ACC112 (cell line): ENCODE measurements around the gene RIPK1.
A peak's percentile ranks its signal among the peaks of the same experiment; 100 is the strongest.
"Not testable (repeated sequence)": the region's sequence is repeated elsewhere in the genome, so short reads cannot be mapped to it uniquely, and the experiment has no call there.

Experiments used
- H2AFZ ChIP-seq: fragments of 200-600 bp; sonication (generic); one replicate; pipeline ENCODE4 v1.6.0; 2017; ENCODE audit warnings: antibody characterized with exemption, low read length; ENCODE audit not compliant: unreplicated experiment
- H3K27ac ChIP-seq: fragments of 200-600 bp; sonication (generic); 2 replicates; pipeline ENCODE4 v1.5.1; 2014; ENCODE audit warnings: low read depth, mild to moderate bottlenecking, antibody characterized with exemption, low read length, moderate library complexity
- H3K27me3 ChIP-seq: fragments of 200-600 bp; sonication (generic); 2 replicates; pipeline ENCODE4 v1.6.1; 2014; ENCODE audit warnings: mild to moderate bottlenecking, antibody characterized with exemption, low read length, moderate library complexity, mixed read lengths; ENCODE audit not compliant: insufficient read depth
- H3K36me3 ChIP-seq: fragments of 200-600 bp; sonication (generic); 2 replicates; pipeline ENCODE4 v1.6.1; 2016; ENCODE audit warnings: mild to moderate bottlenecking, antibody characterized with exemption, low read length, moderate library complexity, mixed read lengths; ENCODE audit not compliant: insufficient read depth
- H3K4me1 ChIP-seq: fragments of 200-600 bp; sonication (generic); one replicate; pipeline ENCODE4 v1.6.1; 2016; ENCODE audit warnings: low read length, mixed read lengths; ENCODE audit not compliant: insufficient read depth, unreplicated experiment, control insufficient read depth
- H3K4me3 ChIP-seq: fragments of 200-600 bp; sonication (generic); 2 replicates; pipeline ENCODE4 v1.5.1; 2014; ENCODE audit warnings: mild to moderate bottlenecking, low read depth, low read length
- H3K79me2 ChIP-seq: fragments of 200-600 bp; sonication (generic); one replicate; pipeline ENCODE4 v1.6.0; 2016; ENCODE audit warnings: low read length; ENCODE audit not compliant: control insufficient read depth, unreplicated experiment, insufficient read depth

RIPK1 gene

DNA sequence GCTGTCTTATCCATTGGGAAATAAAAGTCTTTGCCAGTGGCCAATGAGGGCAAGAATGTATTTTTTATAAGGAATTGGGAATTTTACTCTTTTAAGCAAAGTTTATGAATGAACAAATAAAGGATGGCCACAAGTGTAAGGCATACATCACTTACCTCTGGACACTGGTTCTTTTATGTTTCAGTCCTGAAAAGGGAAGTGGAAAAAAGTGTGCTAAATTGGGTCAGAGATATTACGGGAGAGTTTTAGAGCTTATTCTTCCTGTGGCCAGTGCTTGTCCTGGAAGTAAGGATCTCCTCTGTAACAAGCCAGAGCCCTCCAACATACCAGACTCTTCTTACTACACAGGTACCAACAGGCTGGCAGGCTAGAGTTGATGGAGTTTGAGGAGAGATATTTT, 22.5 kb upstream of the RIPK1 start:
- Histone ChIP-seq H3K36me3 (no peaks in the 10 kb centered on the region), H3K4me1 (no peaks in the 10 kb centered on the region), H2AFZ (no peak overlapping the region), H3K79me2 (no peaks in the 10 kb centered on the region), H3K27me3 (no peaks in the 10 kb centered on the region), H3K4me3 (no peak overlapping the region), H3K27ac (no peak overlapping the region)

DNA sequence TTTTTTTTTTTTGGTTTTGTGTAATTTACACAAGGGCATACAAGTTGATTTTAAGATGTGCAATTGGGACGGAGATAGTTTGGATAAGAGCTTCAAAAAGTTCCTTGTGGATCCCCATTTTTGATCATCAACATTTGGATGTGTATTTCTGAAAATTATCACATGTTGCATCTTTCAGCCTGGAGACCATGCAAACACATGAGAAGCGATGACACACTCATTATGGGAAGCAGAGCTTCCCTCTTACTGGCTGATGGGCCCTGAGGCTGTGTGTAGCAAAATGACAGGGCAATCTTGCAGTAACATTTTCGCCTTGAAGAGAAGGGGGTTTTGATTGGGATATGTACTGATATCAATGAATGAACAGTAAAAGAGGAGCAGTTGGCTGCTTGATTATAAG, 22.0 kb upstream of the RIPK1 start:
- Histone ChIP-seq H3K27ac (no peak overlapping the region), H3K4me3 (no peak overlapping the region), H3K36me3 (no peaks in the 10 kb centered on the region), H3K79me2 (no peaks in the 10 kb centered on the region), H2AFZ (no peak overlapping the region), H3K4me1 (no peaks in the 10 kb centered on the region), H3K27me3 (no peaks in the 10 kb centered on the region)

GRCh38 chr6:3048009-3048408, 20.3 kb upstream of the RIPK1 start:
- not testable (repeated sequence) for H2AFZ ChIP-seq, H3K79me2 ChIP-seq, H3K27me3 ChIP-seq

DNA sequence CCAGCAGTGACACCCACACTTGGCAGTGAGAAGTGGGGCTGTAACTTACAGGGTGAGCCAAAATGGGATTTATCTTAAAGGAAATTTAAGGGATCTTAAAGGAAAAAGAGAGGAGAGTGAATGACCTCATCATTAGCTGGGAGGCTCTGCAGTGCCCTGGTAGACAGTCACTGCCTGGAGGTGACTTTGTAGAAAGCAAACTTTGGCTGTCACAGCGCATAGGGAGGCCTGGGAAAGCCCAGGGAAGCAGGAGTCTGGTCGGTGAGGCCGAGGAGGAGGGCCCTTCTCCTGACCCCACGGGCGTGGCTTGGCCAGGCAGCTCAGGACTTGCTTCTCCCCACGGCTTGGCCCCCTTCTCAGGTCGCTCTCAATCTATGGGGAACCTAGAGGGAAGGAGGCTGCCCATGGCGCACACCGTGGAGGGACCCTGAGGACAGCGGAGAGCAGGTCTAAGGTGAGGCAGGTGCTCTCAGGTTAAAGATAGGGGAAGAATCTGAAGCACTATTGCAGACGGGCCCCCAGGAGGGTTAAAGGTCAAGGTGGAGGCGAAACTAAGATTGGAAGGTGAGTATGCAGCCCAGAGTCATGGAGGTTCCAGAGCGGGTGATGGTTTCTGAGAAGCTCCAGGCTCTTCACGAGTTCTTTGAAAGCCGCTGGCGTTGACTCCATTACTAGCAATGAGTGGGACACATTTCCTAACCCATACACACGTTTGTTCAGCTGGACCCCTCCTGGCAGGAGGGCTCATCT, 15.6 kb upstream of the RIPK1 start:
- Histone ChIP-seq H3K27ac (no peak overlapping the region), H2AFZ (no peak overlapping the region), H3K4me3 (no peak overlapping the region), H3K27me3 (no peaks in the 10 kb centered on the region), H3K79me2 (no peaks in the 10 kb centered on the region), H3K4me1 (peaks cover 17% of the 10 kb centered on the region), H3K36me3 (no peaks in the 10 kb centered on the region)

More at GRCh38 chr6:3048009-3048408, 20.3 kb upstream of the RIPK1 start:
- not testable (repeated sequence) for H3K27ac ChIP-seq, H3K4me1 ChIP-seq, H3K4me3 ChIP-seq, H3K36me3 ChIP-seq

DNA sequence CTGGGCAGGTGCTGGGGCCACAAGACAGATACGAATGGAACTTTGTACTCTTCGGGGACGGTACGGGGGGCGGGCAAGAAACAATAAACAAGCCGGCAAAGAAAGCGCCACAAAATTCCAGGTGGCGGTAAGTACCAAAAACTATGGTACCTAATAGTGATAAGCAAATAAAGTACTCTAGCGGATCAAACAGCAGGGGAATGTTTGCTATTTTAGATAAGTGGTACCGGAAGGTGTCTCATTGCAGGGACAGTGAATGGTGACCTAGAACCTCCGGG, 15.1 kb upstream of the RIPK1 start:
- Histone ChIP-seq H3K4me1 (peaks cover 18% of the 10 kb centered on the region), H3K36me3 (no peaks in the 10 kb centered on the region), H3K79me2 (no peaks in the 10 kb centered on the region), H3K4me3 (peak overlapping the region; percentile 72), H3K27me3 (no peaks in the 10 kb centered on the region), H2AFZ (peak overlapping the region; percentile 80), H3K27ac (no peak overlapping the region)

DNA sequence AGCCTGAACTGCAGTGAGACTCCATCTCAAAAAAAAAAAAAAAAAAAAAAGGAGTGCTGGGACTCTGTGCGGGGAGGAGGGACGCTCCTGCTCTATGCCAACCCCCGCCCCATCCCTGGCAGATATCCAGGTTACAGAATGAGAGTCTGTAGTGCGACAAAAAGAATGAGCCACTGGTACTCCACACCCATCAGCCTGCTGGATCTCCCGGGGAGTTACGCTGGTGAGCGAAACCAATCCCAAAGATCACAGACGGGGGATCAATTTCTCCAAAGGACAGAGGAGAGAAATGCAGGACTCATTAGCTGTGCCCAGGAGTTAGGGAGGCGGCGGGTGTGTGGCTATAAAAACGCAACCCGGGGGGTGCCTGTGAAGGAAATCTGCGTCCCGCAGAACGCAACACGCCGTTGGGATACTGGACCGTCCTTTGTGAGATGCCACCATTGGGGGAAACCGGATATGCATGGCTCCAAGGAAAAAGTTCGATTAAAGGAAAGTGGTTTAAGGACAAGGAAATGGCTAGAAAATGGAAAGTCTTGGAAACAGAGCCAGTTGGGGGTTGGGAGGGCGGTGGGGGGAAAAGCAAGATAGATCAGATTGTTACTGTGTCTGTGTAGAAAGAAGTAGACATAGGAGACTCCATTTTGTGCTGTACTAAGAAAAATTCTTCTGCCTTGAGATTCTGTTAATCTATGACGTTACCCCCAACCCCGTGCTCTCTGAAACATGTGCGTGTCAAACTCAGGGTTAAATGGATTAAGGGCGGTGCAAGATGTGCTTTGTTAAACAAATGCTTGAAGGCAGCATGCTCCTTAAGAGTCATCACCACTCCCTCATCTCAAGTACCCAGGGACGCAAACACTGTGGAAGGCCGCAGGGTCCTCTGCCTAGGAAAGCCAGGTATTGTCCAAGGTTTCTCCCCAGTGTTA, 13.8 kb upstream of the RIPK1 start:
- H2AFZ ChIP-seq, result peak overlapping the region; percentile 80
- H3K27me3 ChIP-seq, H3K36me3 ChIP-seq, H3K79me2 ChIP-seq: not testable (repeated sequence)
- peak overlapping the region; percentile 32; the same call in 1 of the 2 replicates for H3K27ac ChIP-seq
- peaks cover 18% of the 10 kb centered on the region for H3K4me1 ChIP-seq
- H3K4me3 ChIP-seq, result peak overlapping the region; percentile 72

DNA sequence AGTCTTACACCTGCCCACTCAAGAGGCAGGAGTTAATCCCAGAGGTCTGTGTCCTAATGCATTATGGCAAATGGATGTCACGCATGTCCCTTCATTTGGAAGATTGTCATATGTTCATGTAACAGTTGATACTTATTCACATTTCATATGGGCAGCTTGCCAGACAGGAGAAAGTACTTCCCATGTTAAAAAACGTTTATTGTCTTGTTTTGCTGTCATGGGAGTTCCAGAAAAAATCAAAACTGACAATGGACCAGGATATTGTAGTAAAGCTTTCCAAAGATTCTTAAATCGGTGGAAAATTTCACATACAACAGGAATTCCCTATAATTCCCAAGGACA, 13.2 kb upstream of the RIPK1 start:
- H2AFZ ChIP-seq, H3K27me3 ChIP-seq, H3K79me2 ChIP-seq, H3K27ac ChIP-seq, H3K36me3 ChIP-seq: not testable (repeated sequence)
- Histone ChIP-seq H3K4me3 (0 out of 2 replicates have a peak overlapping the region, but pooled peaks have one; percentile 72), H3K4me1 (peaks cover 18% of the 10 kb centered on the region)

- Histone ChIP-seq H3K27ac (no peak overlapping the region), H3K27me3 (no peaks in the 10 kb centered on the region), H3K4me1 (peaks cover 27% of the 10 kb centered on the region), H3K79me2 (no peaks in the 10 kb centered on the region), H3K4me3 (no peak overlapping the region), H2AFZ (no peak overlapping the region), H3K36me3 (no peaks in the 10 kb centered on the region)
These were observed 11.1 kb upstream of the RIPK1 start for GRCh38 chr6:3057063-3057770.

DNA sequence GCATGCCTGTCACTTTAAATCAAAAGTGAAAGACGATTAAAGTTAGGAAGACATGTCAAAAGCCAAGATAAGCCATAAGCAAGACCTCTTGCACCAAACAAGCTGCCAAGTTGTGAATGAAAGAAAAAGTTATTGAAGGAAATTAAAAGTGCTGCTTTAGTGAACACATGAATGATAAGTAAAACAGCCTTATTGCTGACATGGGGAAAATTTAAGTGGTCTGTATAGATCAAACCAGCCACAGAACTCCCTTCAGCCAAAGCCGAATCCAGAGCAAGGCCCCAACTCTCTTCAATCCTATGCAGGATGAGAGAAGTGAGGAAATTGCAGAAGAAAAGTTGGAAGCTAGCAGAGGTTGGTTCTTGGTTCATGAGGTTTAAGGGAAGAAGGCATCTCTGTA, 9.3 kb upstream of the RIPK1 start:
- Histone ChIP-seq H3K4me3 (no peak overlapping the region), H3K4me1 (peaks cover 28% of the 10 kb centered on the region), H3K79me2 (no peaks in the 10 kb centered on the region), H3K27me3 (no peaks in the 10 kb centered on the region), H2AFZ (no peak overlapping the region), H3K27ac (no peak overlapping the region), H3K36me3 (no peaks in the 10 kb centered on the region)

- H3K4me3 ChIP-seq, H3K79me2 ChIP-seq, H3K27ac ChIP-seq, H3K36me3 ChIP-seq, H2AFZ ChIP-seq, H3K27me3 ChIP-seq: not testable (repeated sequence)
- peaks cover 22% of the 10 kb centered on the region for H3K4me1 ChIP-seq
These were observed 8.2 kb upstream of the RIPK1 start for GRCh38 chr6:3060092-3060491.
